Osteocyte (in vitro differentiated cells): ENCODE results near the gene TRIO. TPM values are rescaled to one million over a fixed set of nuclear protein-coding genes. Genes with fewer than 3 reads are reported as not detected.

ENCODE experiments used
- DNase-seq: peaks from one replicate; pipeline ENCODE4 v3.0.0; 2021; ENCODE audit warnings: mixed read lengths; ENCODE audit not compliant: unreplicated experiment; ENCODE audit errors: extremely low spot score
- H3K27ac Mint-ChIP-seq: one replicate; pipeline ENCODE4 v1.8.0; 2021; ENCODE audit warnings: mild to moderate bottlenecking, mixed read lengths; ENCODE audit not compliant: unreplicated experiment
- H3K27me3 Mint-ChIP-seq: one replicate; pipeline ENCODE4 v1.8.0; 2021; ENCODE audit warnings: mixed read lengths; ENCODE audit not compliant: unreplicated experiment
- H3K36me3 Mint-ChIP-seq: one replicate; pipeline ENCODE4 v1.8.0; 2021; ENCODE audit warnings: mixed read lengths; ENCODE audit not compliant: unreplicated experiment
- H3K4me1 Mint-ChIP-seq: one replicate; pipeline ENCODE4 v1.8.0; 2021; ENCODE audit warnings: mixed read lengths; ENCODE audit not compliant: unreplicated experiment
- H3K4me3 Mint-ChIP-seq: one replicate; pipeline ENCODE4 v1.8.0; 2021; ENCODE audit warnings: mild to moderate bottlenecking, moderate library complexity, mixed read lengths; ENCODE audit not compliant: unreplicated experiment
- H3K9me3 Mint-ChIP-seq: one replicate; pipeline ENCODE4 v1.8.0; 2021; ENCODE audit warnings: mixed read lengths; ENCODE audit not compliant: unreplicated experiment
- total RNA-seq: library from RNA; stranded (reverse); gene quantifications from 2 replicates; pipeline ENCODE4 v1.2.1, GENCODE V29; 2021
- TF ChIP-seq, protein P1 (sequence below): fragments of 200-600 bp; sonication (generic); IDR thresholded peaks from 2 replicates; pipeline ENCODE4 v1.5.0; 2021; ENCODE audit warnings: antibody characterized with exemption, mild to moderate bottlenecking, moderate library complexity

Gene TRIO
- total RNA-seq, 1 donor from 2014 or later = 336 TPM

GRCh38 chr5:14185326-14186058 lies 42.4 kb downstream of the TRIO start:
- peak overlapping the region; percentile 52 for H3K4me3 Mint-ChIP-seq
- no peaks in the 10 kb centered on the region for H3K27me3 Mint-ChIP-seq
- H3K4me1 Mint-ChIP-seq = peaks cover 96% of the 10 kb centered on the region
- TF ChIP-seq, protein P1, sequence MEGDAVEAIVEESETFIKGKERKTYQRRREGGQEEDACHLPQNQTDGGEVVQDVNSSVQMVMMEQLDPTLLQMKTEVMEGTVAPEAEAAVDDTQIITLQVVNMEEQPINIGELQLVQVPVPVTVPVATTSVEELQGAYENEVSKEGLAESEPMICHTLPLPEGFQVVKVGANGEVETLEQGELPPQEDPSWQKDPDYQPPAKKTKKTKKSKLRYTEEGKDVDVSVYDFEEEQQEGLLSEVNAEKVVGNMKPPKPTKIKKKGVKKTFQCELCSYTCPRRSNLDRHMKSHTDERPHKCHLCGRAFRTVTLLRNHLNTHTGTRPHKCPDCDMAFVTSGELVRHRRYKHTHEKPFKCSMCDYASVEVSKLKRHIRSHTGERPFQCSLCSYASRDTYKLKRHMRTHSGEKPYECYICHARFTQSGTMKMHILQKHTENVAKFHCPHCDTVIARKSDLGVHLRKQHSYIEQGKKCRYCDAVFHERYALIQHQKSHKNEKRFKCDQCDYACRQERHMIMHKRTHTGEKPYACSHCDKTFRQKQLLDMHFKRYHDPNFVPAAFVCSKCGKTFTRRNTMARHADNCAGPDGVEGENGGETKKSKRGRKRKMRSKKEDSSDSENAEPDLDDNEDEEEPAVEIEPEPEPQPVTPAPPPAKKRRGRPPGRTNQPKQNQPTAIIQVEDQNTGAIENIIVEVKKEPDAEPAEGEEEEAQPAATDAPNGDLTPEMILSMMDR = no peak
- no peaks in the 10 kb centered on the region for H3K36me3 Mint-ChIP-seq
- H3K27ac Mint-ChIP-seq = peak overlapping the region; percentile 96
- H3K9me3 Mint-ChIP-seq = no peaks in the 10 kb centered on the region
- no peak for DNase-seq

GRCh38 chr5:14186059-14186830 lies 43.1 kb downstream of the TRIO start:
- H3K27ac Mint-ChIP-seq = peak overlapping the region; percentile 96
- H3K36me3 Mint-ChIP-seq = no peaks in the 10 kb centered on the region
- TF ChIP-seq, protein P1 = no peak
- H3K9me3 Mint-ChIP-seq = no peaks in the 10 kb centered on the region
- H3K4me3 Mint-ChIP-seq = no peak overlapping the region
- H3K27me3 Mint-ChIP-seq = no peaks in the 10 kb centered on the region
- DNase-seq = no peak
- H3K4me1 Mint-ChIP-seq = peaks cover 98% of the 10 kb centered on the region

GRCh38 chr5:14187157-14187556 lies 44.0 kb downstream of the TRIO start:
- Mint-ChIP-seq H3K36me3 (no peaks in the 10 kb centered on the region), H3K4me1 (peaks cover 98% of the 10 kb centered on the region), H3K4me3 (no peak overlapping the region), H3K9me3 (no peaks in the 10 kb centered on the region), H3K27me3 (no peaks in the 10 kb centered on the region), H3K27ac (peak overlapping the region; percentile 96)
- DNase-seq = no peak
- TF ChIP-seq, protein P1 = no peak

DNA sequence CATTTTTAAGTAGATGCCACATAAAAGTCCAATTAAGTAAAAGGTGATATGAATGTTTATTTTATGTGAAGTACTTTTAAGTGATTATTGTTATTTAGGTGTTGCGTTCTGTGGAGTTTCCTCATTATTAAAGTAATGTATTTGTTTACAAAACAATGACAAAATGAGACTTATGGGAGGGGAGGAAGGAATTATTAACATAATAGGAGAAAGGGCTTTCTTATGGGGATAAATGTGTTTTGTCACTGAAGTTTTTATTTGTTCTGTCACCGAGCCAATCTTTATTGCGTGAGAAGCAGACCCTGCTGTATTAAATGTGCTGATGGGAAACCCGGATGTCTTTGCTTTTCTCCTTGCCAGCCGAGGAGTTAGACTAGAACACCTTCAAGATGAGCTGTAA lies 44.5 kb downstream of the TRIO start:
- H3K27me3 Mint-ChIP-seq = no peaks in the 10 kb centered on the region
- no peak for DNase-seq
- H3K4me3 Mint-ChIP-seq = peak overlapping the region; percentile 28
- H3K36me3 Mint-ChIP-seq = no peaks in the 10 kb centered on the region
- H3K27ac Mint-ChIP-seq = peak overlapping the region; percentile 96
- TF ChIP-seq, protein P1 = no peak
- peaks cover 95% of the 10 kb centered on the region for H3K4me1 Mint-ChIP-seq
- H3K9me3 Mint-ChIP-seq = no peaks in the 10 kb centered on the region

DNA sequence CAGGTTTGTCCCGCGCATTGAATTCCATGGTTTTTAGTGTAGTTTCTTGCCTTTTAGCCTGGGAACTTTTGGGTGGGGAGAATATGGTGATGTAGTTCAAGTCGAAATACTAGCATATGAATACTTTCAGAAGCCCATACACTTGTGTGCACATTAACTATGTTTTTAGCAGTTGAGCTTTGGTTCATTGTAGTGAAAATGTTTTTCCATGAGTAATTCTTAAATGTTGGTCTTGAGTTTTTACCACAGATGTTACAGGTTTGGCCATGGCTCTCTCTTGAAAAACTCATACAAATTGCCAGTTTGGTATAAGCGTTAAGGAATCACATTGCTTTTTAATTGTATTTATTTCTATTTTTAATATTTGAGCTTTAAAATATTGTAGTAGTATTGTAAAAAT lies 45.6 kb downstream of the TRIO start:
- H3K4me3 Mint-ChIP-seq = no peak overlapping the region
- H3K9me3 Mint-ChIP-seq = no peaks in the 10 kb centered on the region
- TF ChIP-seq, protein P1 = no peak
- H3K27me3 Mint-ChIP-seq = no peaks in the 10 kb centered on the region
- peak overlapping the region; percentile 96 for H3K27ac Mint-ChIP-seq
- no peaks in the 10 kb centered on the region for H3K36me3 Mint-ChIP-seq
- peaks cover 94% of the 10 kb centered on the region for H3K4me1 Mint-ChIP-seq
- DNase-seq = no peak
